Astrocyte (in vitro differentiated cells and primary cell): Measurements from ENCODE around the gene CYP19A1. TPM values are rescaled to one million over a fixed set of nuclear protein-coding genes. Genes with fewer than 3 reads are reported as not detected.

Source experiments
- DNase-seq: peaks from one replicate; pipeline ENCODE4 v3.0.0-alpha.2; 2010; ENCODE audit warnings: low read depth
- FAIRE-seq: peaks from 2 replicates; lab custom pipeline; 2011; peaks lifted over from hg19 to GRCh38; lab: Jason Lieb, UNC
- H2AFZ ChIP-seq: 2 replicates; pipeline ENCODE4 v1.6.0; 2012; ENCODE audit warnings: low read depth, low read length, inconsistent platforms
- H3K27ac ChIP-seq: 2 replicates; pipeline ENCODE4 v1.5.1; 2011; ENCODE audit warnings: low read depth, low read length, inconsistent platforms
- H3K27me3 ChIP-seq: 2 replicates; pipeline ENCODE4 v1.6.0; 2011; ENCODE audit warnings: low read length, inconsistent platforms; ENCODE audit not compliant: insufficient read depth
- H3K36me3 ChIP-seq: 2 replicates; pipeline ENCODE4 v1.5.1; 2011; ENCODE audit warnings: low read length, inconsistent platforms; ENCODE audit not compliant: insufficient read depth
- H3K4me1 ChIP-seq: 2 replicates; pipeline ENCODE4 v1.5.1; 2011; ENCODE audit warnings: low read length, inconsistent platforms; ENCODE audit not compliant: insufficient read depth
- H3K4me2 ChIP-seq: 2 replicates; pipeline ENCODE4 v1.6.0; 2012; ENCODE audit warnings: low read length, inconsistent platforms
- H3K4me3 ChIP-seq: 2 replicates; pipeline ENCODE4 v1.5.1; 2011; ENCODE audit warnings: low read depth, mild to moderate bottlenecking, low read length, inconsistent platforms; ENCODE audit not compliant: insufficient read depth
- H3K79me2 ChIP-seq: 2 replicates; pipeline ENCODE4 v1.6.0; 2012; ENCODE audit warnings: mild to moderate bottlenecking, low read length, inconsistent platforms; ENCODE audit not compliant: insufficient read depth
- H3K9ac ChIP-seq: 2 replicates; pipeline ENCODE4 v1.6.0; 2012; ENCODE audit warnings: mild to moderate bottlenecking, low read length, inconsistent platforms
- H3K9me3 ChIP-seq: 2 replicates; pipeline ENCODE4 v1.5.1; 2012; ENCODE audit warnings: low read depth, mild to moderate bottlenecking, low read length, inconsistent platforms; ENCODE audit not compliant: insufficient read depth
- H4K20me1 ChIP-seq: 2 replicates; pipeline ENCODE4 v1.6.0; 2012; ENCODE audit warnings: low read length, inconsistent platforms; ENCODE audit not compliant: insufficient read depth
- H3K27ac Mint-ChIP-seq: one replicate; pipeline ENCODE4 v1.8.0; 2021; ENCODE audit warnings: mild to moderate bottlenecking, mixed read lengths; ENCODE audit not compliant: unreplicated experiment
- H3K27me3 Mint-ChIP-seq: one replicate; pipeline ENCODE4 v1.8.0; 2021; ENCODE audit warnings: low read depth, mixed read lengths; ENCODE audit not compliant: unreplicated experiment
- H3K36me3 Mint-ChIP-seq: one replicate; pipeline ENCODE4 v1.8.0; 2021; ENCODE audit warnings: low read depth, mixed read lengths; ENCODE audit not compliant: unreplicated experiment
- H3K4me1 Mint-ChIP-seq: one replicate; pipeline ENCODE4 v1.8.0; 2021; ENCODE audit warnings: low read depth, mixed read lengths; ENCODE audit not compliant: unreplicated experiment
- H3K4me3 Mint-ChIP-seq: one replicate; pipeline ENCODE4 v1.8.0; 2021; ENCODE audit warnings: mild to moderate bottlenecking, moderate library complexity, mixed read lengths; ENCODE audit not compliant: unreplicated experiment
- H3K9me3 Mint-ChIP-seq: one replicate; pipeline ENCODE4 v1.8.0; 2021; ENCODE audit warnings: mild to moderate bottlenecking, mixed read lengths; ENCODE audit not compliant: unreplicated experiment
- EZH2 ChIP-seq: IDR thresholded peaks from 2 replicates; pipeline ENCODE4 v1.6.1; 2012; ENCODE audit warnings: mild to moderate bottlenecking, low read length, inconsistent platforms; ENCODE audit not compliant: insufficient read depth
- total RNA-seq: library from RNA; stranded (reverse); gene quantifications from 2 replicates; pipeline ENCODE4 v1.2.1, GENCODE V29; 2021
- TF ChIP-seq, protein P1 (sequence below): IDR thresholded peaks from 2 replicates; pipeline ENCODE4 v1.5.1; 2011; ENCODE audit warnings: low read depth, mild to moderate bottlenecking, inconsistent platforms, low read length, moderate library complexity; ENCODE audit not compliant: insufficient read depth

The CYP19A1 gene
- total RNA-seq, 1 donor from 2014 or later = 0.75 TPM

DNA sequence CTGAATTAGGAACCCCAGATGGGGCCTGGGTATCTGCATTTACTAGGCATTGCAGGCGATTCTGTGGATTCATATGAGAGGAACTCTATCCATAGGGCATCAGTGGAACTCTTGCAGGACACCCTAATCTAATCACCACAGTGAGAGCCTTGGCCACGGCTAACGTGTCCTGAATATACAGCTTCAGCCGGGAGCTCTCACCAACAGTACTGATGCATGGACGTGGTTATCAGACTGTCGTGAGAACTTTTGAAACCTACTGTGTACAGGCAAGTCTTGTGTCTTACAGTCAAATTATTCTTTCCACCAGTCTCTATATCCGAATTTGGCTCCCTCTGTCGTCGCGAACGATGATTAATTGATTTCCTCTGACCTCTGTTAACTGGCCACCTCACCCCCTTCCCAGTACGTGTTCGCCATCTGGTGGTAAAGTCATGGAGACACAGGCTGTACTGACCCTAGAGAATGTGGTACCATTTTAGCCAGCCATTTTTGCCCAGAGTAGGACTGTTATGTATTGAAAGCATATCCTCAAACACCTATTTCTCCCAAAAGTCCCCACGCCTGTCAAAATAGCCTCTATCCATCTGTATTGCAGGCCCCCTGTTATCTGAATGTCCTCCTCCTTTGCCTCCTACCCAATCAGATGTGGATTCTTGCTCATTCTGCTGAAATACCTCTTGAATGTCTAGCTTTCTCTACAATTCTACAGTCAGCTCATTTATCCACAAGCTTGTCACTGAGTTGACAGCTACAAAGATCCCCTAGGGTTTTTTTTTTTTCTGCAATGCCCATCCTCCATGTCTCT lies 42.8 kb upstream of the CYP19A1 start:
- peak; percentile 45 for DNase-seq
- no peaks in the 10 kb centered on the region for H3K36me3 Mint-ChIP-seq
- H3K9ac ChIP-seq = no peak overlapping the region

DNA sequence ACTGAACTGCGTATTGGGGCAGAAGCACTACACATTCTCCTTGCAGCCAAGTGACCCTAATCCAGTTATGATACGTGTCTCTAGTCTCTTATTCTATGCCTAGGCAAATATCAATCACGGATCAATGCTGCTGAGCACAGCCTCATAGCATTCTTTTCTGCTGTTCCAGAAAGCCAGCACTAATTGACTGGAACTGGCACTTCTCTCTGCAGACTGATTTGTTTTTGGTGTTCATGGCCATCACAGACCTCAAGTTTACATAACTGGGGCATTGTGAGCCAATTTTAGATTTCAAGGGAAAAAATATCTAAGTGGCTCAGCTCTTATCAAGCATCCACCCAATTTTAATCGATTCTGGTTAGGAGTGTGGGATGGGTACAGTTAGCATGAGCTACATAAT lies 41.0 kb upstream of the CYP19A1 start:
- Histone ChIP-seq H3K27ac (no peak overlapping the region), H4K20me1 (no peaks in the 10 kb centered on the region), H3K27me3 (peaks cover 8% of the 10 kb centered on the region), H3K4me2 (no peak overlapping the region), H3K79me2 (no peaks in the 10 kb centered on the region), H3K4me3 (no peak overlapping the region), H3K9me3 (no peaks in the 10 kb centered on the region), H3K4me1 (no peaks in the 10 kb centered on the region), H2AFZ (no peak overlapping the region), H3K9ac (no peak overlapping the region), H3K36me3 (no peaks in the 10 kb centered on the region)
- H3K4me1 Mint-ChIP-seq = peaks cover 1% of the 10 kb centered on the region
- DNase-seq = no peak
- FAIRE-seq = no peak
- no peak for TF ChIP-seq EZH2
- TF ChIP-seq, protein P1, sequence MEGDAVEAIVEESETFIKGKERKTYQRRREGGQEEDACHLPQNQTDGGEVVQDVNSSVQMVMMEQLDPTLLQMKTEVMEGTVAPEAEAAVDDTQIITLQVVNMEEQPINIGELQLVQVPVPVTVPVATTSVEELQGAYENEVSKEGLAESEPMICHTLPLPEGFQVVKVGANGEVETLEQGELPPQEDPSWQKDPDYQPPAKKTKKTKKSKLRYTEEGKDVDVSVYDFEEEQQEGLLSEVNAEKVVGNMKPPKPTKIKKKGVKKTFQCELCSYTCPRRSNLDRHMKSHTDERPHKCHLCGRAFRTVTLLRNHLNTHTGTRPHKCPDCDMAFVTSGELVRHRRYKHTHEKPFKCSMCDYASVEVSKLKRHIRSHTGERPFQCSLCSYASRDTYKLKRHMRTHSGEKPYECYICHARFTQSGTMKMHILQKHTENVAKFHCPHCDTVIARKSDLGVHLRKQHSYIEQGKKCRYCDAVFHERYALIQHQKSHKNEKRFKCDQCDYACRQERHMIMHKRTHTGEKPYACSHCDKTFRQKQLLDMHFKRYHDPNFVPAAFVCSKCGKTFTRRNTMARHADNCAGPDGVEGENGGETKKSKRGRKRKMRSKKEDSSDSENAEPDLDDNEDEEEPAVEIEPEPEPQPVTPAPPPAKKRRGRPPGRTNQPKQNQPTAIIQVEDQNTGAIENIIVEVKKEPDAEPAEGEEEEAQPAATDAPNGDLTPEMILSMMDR = no peak
- no peak overlapping the region for H3K4me3 Mint-ChIP-seq
- peaks cover 28% of the 10 kb centered on the region for H3K27me3 Mint-ChIP-seq
- no peaks in the 10 kb centered on the region for H3K9me3 Mint-ChIP-seq
- H3K36me3 Mint-ChIP-seq = no peaks in the 10 kb centered on the region
- H3K27ac Mint-ChIP-seq = no peak overlapping the region

More for the DNA sequence above, 42.8 kb upstream of the CYP19A1 start:
- Histone ChIP-seq H3K9me3 (no peaks in the 10 kb centered on the region), H3K4me2 (peak overlapping the region; percentile 42), H3K27me3 (peaks cover 10% of the 10 kb centered on the region), H3K4me3 (no peak overlapping the region), H3K36me3 (no peaks in the 10 kb centered on the region), H3K27ac (no peak overlapping the region), H3K4me1 (no peaks in the 10 kb centered on the region), H2AFZ (no peak overlapping the region), H3K79me2 (no peaks in the 10 kb centered on the region), H4K20me1 (no peaks in the 10 kb centered on the region)
- Mint-ChIP-seq H3K9me3 (no peaks in the 10 kb centered on the region), H3K27me3 (peaks cover 42% of the 10 kb centered on the region), H3K27ac (no peak overlapping the region), H3K4me1 (peaks cover 1% of the 10 kb centered on the region), H3K4me3 (no peak overlapping the region)
- peak; percentile 93 for FAIRE-seq
- TF ChIP-seq EZH2 = no peak
- TF ChIP-seq, protein P1 = peak; percentile 98

DNA sequence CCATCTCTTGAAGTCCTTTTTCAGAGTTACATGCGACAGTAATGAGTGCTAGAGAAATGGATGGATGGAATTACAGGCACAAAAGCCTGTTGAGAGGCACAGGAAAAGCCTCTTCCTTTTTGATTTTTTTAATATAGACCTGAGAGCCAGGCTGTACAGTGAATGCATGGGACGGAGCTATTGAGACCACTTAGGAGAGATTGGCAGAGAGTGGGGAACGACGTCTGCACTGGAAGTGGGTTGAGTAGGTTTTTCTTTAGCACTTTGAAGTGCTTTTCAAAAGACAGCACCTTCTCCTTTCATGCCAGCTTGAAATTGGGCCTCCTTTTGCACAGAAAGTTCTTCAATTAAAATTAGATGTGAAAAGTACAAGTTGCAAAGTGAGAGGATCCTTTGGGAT lies 40.0 kb upstream of the CYP19A1 start:
- Mint-ChIP-seq H3K4me3 (no peak overlapping the region), H3K27ac (no peak overlapping the region), H3K27me3 (peaks cover 25% of the 10 kb centered on the region), H3K9me3 (no peaks in the 10 kb centered on the region), H3K4me1 (peaks cover 1% of the 10 kb centered on the region), H3K36me3 (no peaks in the 10 kb centered on the region)
- H3K27ac ChIP-seq = no peak overlapping the region
- no peaks in the 10 kb centered on the region for H3K36me3 ChIP-seq
- peaks cover 8% of the 10 kb centered on the region for H3K27me3 ChIP-seq
- no peaks in the 10 kb centered on the region for H4K20me1 ChIP-seq
- FAIRE-seq (no peak), DNase-seq (no peak)
- TF ChIP-seq EZH2 = no peak
- TF ChIP-seq, protein P1 = no peak
- H3K79me2 ChIP-seq = no peaks in the 10 kb centered on the region
- no peaks in the 10 kb centered on the region for H3K9me3 ChIP-seq
- no peak overlapping the region for H3K4me3 ChIP-seq
- no peak overlapping the region for H3K9ac ChIP-seq
- no peak overlapping the region for H3K4me2 ChIP-seq
- no peak overlapping the region for H2AFZ ChIP-seq
- no peaks in the 10 kb centered on the region for H3K4me1 ChIP-seq
